HG02852 (cell line): Measurements from ENCODE around the gene GLI3.

Experiments used
- ATAC-seq: cut with Tn5 transposase; IDR thresholded peaks from one replicate; pipeline ENCODE4 v1.9.1; 2021; ENCODE audit warnings: mild to moderate bottlenecking, moderate library complexity; ENCODE audit not compliant: unreplicated experiment

The GLI3 gene

DNA sequence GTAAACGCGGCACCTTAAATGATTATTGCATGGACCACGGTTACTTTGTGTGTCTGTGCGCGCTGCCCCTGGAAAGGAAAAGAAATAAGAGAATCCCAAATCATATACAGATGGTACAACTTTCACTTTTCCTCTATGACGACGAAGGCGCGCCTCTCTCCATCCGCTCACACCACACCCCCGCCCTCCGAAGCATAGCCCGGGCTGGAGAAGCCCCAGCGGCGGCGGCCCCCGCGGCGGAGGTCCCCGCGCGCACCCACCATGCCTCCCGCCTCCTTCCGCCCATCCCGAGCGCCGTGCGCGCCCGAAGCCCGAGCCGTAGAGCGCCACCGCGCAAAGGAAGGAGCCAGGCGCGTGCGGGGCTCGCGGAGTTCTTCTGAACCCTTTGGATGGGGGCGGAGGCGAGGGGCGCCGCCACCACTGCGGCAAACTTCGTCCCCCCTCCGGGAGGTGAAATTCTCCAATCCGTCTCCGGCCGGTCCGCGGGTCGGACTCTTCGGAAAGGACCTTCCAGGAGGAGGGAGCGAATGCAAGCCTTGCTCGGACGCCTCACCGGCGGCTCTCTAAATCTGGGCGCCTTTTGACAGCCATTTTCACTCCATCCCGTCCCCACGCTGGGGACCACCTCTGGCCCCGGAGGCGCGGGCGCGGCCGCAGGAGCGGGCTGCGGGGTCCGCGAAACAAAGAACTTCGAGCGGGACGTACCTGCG, 588 bp downstream of the GLI3 start:
- peak; percentile 23 for ATAC-seq

- ATAC-seq, result no peak
Measured at GRCh38 chr7:42235741-42236161, 1.3 kb downstream of the GLI3 start.

- ATAC-seq, result no peak
Measured at GRCh38 chr7:42234736-42235135, 2.3 kb downstream of the GLI3 start.

- no peak for ATAC-seq
Measured at GRCh38 chr7:42233695-42234331, 3.2 kb downstream of the GLI3 start.

- no peak for ATAC-seq
Measured at GRCh38 chr7:42233171-42233570, 3.8 kb downstream of the GLI3 start.

DNA sequence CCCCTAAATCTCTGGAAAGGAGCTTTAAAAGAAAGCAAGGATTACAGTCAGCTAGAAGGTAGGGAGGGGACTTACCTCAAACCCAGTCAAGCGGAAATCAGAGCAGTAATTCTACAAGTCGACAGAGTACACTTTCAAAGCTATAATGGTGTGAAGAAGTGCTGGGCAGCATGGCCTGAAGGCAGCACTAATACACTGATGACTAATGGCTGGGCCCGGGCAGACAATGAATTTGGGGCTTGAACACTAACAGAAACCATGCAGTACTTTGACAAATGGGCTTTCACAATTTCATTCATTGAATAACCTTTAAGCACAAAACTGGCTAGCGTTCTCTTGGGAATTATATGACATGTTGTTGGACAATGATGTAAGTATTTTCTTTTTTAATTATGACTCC, 4.7 kb downstream of the GLI3 start:
- ATAC-seq, result no peak

- ATAC-seq, result no peak
Measured at GRCh38 chr7:42231043-42231787, 5.8 kb downstream of the GLI3 start.

DNA sequence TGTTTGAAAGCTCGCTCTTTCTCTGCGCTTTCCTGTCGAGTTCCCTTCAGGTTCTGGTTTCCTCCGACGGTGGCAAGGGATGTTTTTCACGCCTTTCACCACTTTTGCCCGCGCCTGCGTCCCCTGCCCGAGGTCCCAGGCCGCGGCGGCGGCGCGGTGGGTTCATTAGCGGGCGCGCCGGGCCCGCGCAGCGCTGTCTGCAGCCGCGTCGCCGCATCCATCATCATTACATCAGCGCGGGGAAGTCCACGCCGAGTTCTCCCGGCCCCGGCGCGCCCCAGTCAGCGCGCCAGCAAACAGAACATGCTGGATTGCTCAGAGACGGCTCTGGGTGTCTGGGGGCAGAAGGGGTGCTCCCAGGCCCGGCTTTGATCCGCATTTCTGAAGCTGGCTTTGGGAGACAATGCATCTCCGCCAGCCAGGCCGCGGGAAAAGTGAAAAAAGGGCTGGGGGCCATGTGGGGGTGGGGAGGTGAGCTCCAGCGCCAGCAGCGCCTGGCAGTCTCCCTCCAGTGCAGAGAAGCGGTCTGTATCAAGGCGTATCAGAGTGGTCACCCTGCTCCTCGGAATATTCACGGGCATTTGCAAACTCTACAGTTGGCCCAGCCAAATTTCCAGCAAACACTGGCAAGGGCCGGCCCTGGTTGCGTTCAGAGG, 8.9 kb downstream of the GLI3 start:
- ATAC-seq, result peak; percentile 38

DNA sequence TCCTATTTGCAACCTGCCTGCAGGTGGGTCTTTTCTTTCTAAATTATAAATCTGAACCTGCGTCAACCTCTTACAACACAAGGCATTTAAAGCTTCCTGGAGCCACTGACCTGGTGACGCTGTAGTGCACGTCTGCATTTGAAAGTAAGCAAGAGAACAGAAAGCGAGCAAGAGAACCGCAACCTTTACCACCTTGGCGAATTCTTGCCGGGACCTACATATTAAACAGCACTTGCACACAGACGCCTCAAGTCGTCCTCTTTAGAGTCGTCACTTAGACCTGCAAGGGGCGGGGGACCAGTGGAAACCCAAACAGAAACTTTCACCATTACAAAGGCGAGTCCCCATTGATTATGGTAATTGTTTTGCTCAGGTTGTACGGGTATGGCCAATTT, 9.5 kb downstream of the GLI3 start:
- peak; percentile 71 for ATAC-seq

DNA sequence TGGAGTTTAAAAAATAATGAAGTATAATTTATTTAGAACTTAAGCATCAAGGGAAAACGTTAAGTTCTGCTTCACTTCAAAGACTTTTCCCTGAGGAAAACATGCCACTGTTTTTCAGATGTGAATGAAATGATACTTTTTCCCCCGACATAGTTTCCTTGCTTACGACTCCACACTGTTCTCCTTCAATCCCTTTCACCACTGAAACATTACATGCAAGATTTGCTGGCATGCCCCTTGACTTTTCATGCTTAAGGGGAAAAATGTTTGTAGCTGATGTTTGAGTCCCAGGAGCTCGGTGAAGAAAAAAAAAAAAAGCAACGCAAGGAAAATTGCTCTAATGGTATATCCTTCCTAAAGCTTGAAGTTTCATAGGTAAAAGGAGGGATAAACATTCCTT, 10.0 kb downstream of the GLI3 start:
- ATAC-seq, result no peak

- no peak for ATAC-seq
Measured at GRCh38 chr7:42226354-42226941, 10.6 kb downstream of the GLI3 start.

DNA sequence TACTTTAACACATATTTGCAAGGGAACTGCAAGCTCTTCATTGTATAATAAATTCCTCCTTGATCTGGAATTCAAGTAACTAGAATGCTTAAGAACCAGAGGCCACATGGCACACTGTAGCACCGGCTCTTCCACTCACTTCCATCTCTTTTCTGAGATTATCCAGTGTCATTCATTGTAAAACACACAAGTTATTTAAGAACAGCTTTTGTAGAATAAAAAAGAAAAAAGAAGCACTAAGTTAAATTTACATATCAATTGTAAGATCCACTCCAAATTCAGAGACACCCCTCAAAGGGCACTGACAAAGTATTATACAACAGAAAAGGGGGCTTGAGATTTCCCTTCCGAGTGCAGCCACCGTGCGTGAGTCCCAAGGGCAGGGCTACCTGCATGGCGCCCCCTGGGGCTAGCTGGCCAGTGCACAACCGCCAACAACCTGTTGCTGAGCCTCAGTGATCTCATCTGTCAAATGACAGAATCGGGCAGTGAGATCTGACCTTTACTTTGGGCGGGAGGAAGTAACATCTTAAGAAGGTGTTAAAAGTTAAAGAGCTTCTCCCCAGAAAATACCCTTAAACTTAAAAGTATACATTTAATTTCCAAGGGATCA, 12.5 kb downstream of the GLI3 start:
- ATAC-seq, result no peak

DNA sequence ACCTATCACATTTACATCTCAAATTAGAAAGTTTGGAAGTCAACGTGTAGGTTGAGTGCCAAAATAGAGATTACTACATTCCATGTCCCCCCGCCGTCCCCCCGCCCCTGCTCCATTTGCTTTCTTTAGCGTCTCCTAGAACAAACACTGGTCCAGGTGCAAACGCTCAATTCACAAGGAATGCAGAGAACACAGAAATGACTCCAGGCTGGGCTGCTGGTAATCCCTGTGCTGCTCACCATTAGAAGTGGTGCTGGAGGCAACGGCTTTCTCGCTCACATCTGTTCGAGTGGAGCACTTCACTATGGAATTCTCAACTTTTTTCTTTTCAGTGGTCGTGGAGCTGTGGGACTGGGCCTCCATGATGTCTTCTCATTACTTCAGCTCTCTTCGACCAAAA, 14.1 kb downstream of the GLI3 start:
- ATAC-seq, result no peak

DNA sequence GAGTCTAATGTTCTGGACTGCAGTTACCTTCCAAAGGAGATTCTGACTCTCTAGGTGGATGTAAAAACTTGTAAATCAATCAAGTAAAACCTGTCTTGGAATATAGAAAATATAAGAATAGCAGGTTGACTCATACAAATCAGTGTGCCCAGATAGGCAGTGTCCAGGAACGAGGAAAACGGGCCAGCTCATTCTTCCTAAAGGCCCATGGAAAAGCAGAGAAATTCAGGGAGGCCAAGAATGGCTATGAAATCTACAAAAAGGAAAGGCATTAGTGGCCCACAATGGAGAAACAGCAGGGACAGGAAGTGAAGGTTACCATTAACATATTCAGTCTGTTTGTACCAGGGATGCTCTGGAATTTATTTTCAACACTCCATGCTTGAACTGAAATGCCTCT, 14.9 kb downstream of the GLI3 start:
- no peak for ATAC-seq

- no peak for ATAC-seq
Measured at GRCh38 chr7:42221304-42221703, 15.7 kb downstream of the GLI3 start.

GRCh38 chr7:42219447-42219846, 17.6 kb downstream of the GLI3 start:
- no peak for ATAC-seq

DNA sequence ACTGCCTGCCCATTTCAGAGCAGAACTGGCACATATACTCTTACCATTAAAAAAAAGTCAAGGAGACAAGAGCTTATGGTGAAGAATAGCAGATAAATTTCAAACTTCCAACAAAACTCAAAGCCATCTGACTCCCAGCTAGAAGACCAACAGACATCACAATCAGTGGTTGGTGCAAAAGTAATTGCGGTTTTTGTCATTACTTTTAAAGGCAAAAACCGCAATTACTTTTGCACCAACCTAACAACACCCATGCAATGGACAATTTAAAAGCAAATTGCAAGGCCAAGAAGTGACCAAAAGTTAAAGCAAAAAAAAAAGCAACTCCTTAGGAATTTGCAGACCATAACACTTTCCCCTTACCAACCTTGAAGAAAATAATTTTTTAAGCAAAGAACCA, 18.8 kb downstream of the GLI3 start:
- no peak for ATAC-seq

GRCh38 chr7:42217548-42217947, 19.5 kb downstream of the GLI3 start:
- ATAC-seq, result no peak

DNA sequence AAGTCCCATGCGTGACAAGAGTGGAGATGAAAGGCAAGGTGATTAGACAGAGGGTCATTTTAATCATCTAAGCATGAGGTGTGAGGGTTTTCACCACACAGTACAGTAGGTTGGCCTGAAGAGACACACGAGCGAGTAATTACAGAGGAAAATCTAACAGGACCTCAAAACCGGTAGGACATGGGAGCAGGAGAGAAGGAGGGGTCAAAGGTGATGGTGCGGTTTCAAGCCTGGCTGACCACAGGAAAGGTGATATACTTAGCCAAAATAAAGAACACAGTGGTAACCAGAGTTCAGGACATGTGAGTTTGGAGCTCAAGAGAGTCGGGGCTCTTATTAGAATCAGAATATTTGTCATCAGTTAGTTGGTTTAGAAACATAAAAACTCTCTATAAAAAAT, 20.0 kb downstream of the GLI3 start:
- no peak for ATAC-seq

DNA sequence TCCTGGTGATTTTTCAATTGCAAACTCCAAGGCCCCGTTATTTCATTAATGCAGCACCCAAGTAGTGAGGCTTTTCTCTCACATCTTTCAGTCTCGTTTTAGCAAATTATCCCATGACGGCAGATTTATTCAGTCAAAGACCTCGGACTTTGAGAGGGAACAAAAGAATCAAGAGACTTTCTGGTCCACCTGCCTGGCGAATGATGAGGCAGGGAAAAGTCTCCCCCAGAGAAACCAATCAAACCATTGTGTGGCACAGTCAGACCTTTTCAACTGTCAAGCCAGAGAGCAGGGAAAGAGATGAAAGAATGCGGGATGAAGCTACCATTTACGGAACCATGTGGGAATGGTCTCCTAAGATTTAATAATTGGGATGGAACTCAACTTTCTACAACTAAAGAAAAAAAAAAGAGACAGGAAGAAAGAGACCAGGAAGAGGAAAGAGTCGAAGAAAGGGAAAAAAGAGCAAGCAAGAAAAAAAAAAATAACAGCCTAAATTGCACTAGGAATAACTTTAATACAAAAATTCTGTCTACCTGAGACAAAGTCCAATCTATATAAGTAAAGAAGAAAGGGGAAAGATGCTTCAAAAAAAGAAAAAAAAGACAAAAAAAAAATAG, 22.8 kb downstream of the GLI3 start:
- no peak for ATAC-seq
